Mucosa of descending colon (tissue), 3 donors: ENCODE measurements around the gene EYA4. TPM values are rescaled to one million over a fixed set of nuclear protein-coding genes. Genes with fewer than 3 reads are reported as not detected.

Source experiments
- ATAC-seq: fragments of 200-7000 bp; cut with Tn5 transposase; one replicate; pipeline ENCODE4 v1.9.1; 2020; ENCODE audit warnings: mild to moderate bottlenecking, moderate library complexity
- DNase-seq, 3 donors: peaks; one replicate each; pipeline ENCODE4 v3.0.0-alpha.2; 2020
- H3K36me3 ChIP-seq: fragments of 200-600 bp; one replicate; pipeline ENCODE4 v1.8.0; 2021; ENCODE audit warnings: low read depth, mild to moderate bottlenecking
- H3K4me1 ChIP-seq: fragments of 200-600 bp; one replicate; pipeline ENCODE4 v1.8.0; 2021; ENCODE audit warnings: low read depth, mild to moderate bottlenecking
- H3K4me3 ChIP-seq: fragments of 200-600 bp; one replicate; pipeline ENCODE4 v1.8.0; 2021; ENCODE audit warnings: mild to moderate bottlenecking
- H3K9me3 ChIP-seq: fragments of 200-600 bp; one replicate; pipeline ENCODE4 v1.8.0; 2021; ENCODE audit warnings: mild to moderate bottlenecking
- intact Hi-C, 2 donors: fragments of 100-400 bp; cut with DNase I in 1 of 2; cut with micrococcal nuclease in 1 of 2; formaldehyde crosslinking; loops; one replicate each; pipeline versions ENCODE4 v1.11.0 to v1.11.1; 2022; cut with DNase I, micrococcal nuclease
- total RNA-seq, 3 donors: library from RNA; stranded (reverse); fragmentation: NEBNext Ultra II Directional in 2 of 3; extraction: Animal tissue kit (Norgen Biotek cat#: 25700) in 2 of 3; gene quantifications; one replicate each; pipeline versions ENCODE4 v1.2.1 to v1.2.4, GENCODE V29; 2021 to 2023
- TF ChIP-seq, protein P1 (sequence below): fragments of 200-600 bp; IDR thresholded peaks from one replicate; pipeline ENCODE4 v1.8.0; 2022; ENCODE audit warnings: antibody characterized with exemption, mild to moderate bottlenecking
- donor health status: DM: no; HTN: no; CAD: no; lungs with moderate emphysema.
- donor health status: DM: no; HTN: no; CAD: no.
- donor health status: DM: no; HTN: yes; CAD: no.

EYA4 gene
- total RNA-seq, 3 donors from 2014 or later = 0.41 to 0.66 TPM; not detected in 1

DNA sequence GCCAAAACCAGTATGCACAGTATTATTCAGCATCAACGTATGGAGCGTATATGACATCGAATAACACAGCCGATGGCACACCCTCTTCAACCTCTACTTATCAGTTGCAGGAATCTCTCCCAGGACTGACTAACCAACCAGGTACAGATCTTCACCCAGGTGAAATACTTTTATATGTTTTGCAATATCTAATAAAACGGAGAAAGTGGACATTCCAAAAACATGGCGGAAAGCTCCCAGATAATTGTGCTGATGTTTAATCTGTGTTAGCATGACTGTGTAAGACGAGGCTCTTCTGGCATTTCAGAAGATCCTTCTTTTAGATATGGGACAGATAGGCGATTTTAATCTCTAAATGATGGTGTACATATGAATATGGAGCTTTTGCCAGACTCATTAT, 227.4 kb downstream of the EYA4 start:
- H3K4me3 ChIP-seq = no peak overlapping the region
- DNase-seq = no peak
- H3K36me3 ChIP-seq = no peaks in the 10 kb centered on the region
- TF ChIP-seq, protein P1, sequence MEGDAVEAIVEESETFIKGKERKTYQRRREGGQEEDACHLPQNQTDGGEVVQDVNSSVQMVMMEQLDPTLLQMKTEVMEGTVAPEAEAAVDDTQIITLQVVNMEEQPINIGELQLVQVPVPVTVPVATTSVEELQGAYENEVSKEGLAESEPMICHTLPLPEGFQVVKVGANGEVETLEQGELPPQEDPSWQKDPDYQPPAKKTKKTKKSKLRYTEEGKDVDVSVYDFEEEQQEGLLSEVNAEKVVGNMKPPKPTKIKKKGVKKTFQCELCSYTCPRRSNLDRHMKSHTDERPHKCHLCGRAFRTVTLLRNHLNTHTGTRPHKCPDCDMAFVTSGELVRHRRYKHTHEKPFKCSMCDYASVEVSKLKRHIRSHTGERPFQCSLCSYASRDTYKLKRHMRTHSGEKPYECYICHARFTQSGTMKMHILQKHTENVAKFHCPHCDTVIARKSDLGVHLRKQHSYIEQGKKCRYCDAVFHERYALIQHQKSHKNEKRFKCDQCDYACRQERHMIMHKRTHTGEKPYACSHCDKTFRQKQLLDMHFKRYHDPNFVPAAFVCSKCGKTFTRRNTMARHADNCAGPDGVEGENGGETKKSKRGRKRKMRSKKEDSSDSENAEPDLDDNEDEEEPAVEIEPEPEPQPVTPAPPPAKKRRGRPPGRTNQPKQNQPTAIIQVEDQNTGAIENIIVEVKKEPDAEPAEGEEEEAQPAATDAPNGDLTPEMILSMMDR = no peak
- intact Hi-C loops = no loop called here
- H3K4me1 ChIP-seq = no peaks in the 10 kb centered on the region
- no peak for ATAC-seq
- no peaks in the 10 kb centered on the region for H3K9me3 ChIP-seq

DNA sequence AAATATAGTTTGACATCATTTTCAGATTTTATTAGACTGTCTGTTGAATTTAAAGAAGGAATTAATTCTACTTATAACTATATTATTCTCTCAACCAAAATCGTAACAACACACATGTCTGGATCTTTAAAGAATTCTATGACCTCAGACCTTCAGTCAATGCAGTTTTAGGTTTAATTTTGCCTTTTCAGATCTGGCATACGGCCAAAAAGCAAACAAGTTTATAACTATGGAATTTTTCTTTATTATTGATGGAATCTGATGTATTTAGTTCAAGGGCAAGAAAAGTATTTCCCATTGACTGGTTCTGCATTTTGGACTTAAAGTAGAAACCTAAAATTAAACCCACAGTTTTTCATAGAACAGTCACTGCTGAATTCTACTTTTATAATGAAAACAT, 233.4 kb downstream of the EYA4 start:
- H3K4me1 ChIP-seq = no peaks in the 10 kb centered on the region
- no peak for DNase-seq
- H3K4me3 ChIP-seq = no peak overlapping the region
- intact Hi-C loops = no loop called here
- no peak for ATAC-seq
- no peaks in the 10 kb centered on the region for H3K36me3 ChIP-seq
- TF ChIP-seq, protein P1 = no peak
- H3K9me3 ChIP-seq = no peaks in the 10 kb centered on the region

DNA sequence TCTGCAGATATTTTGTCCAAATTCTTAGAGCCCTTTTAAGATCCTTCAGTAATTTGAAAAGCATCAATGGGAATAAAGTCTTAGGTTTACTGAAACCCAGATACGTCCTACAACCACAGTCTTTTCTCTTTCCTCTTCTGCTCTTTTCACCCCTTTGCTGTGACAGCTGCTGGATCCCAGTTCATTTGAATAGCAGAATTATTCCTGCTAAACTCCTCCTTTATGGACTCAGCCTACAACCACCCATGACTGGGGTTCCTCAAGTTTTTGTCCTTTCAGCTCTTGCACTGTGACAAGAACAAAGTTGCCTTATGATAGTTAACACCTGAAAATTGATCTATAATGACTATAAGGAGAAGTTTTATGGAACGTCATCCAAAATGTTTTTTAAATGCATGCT, 237.5 kb downstream of the EYA4 start:
- H3K4me1 ChIP-seq = no peaks in the 10 kb centered on the region
- DNase-seq = no peak
- no peaks in the 10 kb centered on the region for H3K9me3 ChIP-seq
- intact Hi-C loops = no loop called here
- ATAC-seq = no peak
- TF ChIP-seq, protein P1 = no peak
- no peak overlapping the region for H3K4me3 ChIP-seq
- H3K36me3 ChIP-seq = no peaks in the 10 kb centered on the region

DNA sequence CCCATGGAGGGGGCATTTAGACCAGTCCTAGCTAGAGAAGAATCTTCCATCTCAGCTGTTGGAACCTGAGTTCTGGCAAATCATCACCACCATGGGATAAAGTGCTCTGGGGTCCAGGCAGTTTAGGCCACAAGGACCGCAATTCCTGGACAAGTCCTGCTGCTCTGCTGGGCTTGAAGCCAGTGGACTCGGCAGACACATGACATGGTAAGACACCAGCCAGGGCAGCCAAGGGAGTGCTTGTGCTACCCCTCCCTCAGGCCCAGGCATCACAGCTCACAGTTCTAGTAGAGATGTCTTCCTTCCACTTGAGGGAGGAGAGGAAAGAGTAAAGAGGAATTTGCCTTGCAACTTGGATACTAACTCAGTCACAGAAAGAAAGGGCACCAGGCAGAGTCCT, 246.0 kb downstream of the EYA4 start:
- no peaks in the 10 kb centered on the region for H3K36me3 ChIP-seq
- intact Hi-C loops = no loop called here
- no peak overlapping the region for H3K4me3 ChIP-seq
- no peaks in the 10 kb centered on the region for H3K4me1 ChIP-seq
- no peaks in the 10 kb centered on the region for H3K9me3 ChIP-seq
- DNase-seq (no peak), ATAC-seq (no peak)
- TF ChIP-seq, protein P1 = no peak

DNA sequence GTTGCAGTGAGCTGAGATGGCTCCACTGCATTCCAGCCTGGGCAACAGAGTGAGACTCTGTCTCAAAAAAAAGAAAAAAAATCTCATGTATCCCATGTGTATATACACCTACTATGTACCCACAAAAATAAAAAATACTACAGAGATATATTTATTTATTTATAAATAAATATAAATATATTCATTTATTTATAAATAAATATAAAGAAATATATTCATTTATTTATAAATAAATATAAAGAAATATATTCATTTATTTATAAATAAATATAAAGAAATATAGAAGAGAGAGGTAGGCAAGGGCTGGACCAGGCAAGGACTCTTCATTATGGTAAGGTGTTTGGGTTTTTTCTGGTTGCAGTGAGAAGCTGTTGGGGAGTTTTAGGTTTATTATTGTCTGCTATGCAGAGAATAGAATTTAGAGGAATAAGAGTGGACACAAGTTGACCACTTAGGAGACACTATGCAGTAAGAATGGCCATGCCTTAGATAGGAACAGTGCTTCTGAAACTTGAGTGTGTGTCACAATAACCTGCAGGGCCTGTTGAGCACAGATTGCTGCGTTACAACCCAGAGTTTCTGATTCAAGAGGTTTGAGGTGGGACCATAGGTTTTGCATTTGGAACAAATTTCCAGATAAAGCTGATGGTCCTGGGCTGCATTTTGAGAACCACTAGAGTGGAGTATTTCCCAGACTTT, 254.2 kb downstream of the EYA4 start:
- no peak for DNase-seq
- no peaks in the 10 kb centered on the region for H3K4me1 ChIP-seq
- TF ChIP-seq, protein P1 = no peak
- intact Hi-C loops = no loop called here
- no peaks in the 10 kb centered on the region for H3K36me3 ChIP-seq
- no peak overlapping the region for H3K4me3 ChIP-seq
- H3K9me3 ChIP-seq = no peaks in the 10 kb centered on the region
- ATAC-seq = no peak

DNA sequence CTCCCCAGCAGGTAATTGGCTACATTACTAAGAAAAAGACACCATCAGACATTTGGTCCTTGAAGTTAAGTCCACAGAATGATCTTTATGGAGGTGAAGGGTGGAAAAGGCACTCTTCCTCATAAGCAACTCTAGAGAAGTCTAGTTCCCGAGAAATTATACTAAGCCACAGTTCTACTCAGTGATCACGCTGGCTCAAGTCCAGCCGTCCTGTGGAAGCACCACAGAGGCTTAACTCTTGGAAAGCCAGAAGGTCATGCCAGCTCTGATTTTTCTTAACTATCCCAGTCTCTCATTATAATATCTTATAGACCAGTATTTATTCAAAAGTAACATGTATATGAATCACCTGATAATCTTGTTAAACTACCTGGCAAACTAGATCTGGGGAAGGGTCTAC, 258.5 kb downstream of the EYA4 start:
- H3K9me3 ChIP-seq = no peaks in the 10 kb centered on the region
- H3K4me1 ChIP-seq = no peaks in the 10 kb centered on the region
- TF ChIP-seq, protein P1 = no peak
- ATAC-seq = no peak
- no peak for DNase-seq
- H3K36me3 ChIP-seq = no peaks in the 10 kb centered on the region
- intact Hi-C loops = no loop called here
- H3K4me3 ChIP-seq = no peak overlapping the region
